Right forelimb (tissue), 1 donor: ENCODE data around the gene UROC1.

ENCODE experiments used
- DNase-seq: peaks from one replicate; pipeline ENCODE4 v3.0.0-alpha.2; 2018

The UROC1 gene

DNA sequence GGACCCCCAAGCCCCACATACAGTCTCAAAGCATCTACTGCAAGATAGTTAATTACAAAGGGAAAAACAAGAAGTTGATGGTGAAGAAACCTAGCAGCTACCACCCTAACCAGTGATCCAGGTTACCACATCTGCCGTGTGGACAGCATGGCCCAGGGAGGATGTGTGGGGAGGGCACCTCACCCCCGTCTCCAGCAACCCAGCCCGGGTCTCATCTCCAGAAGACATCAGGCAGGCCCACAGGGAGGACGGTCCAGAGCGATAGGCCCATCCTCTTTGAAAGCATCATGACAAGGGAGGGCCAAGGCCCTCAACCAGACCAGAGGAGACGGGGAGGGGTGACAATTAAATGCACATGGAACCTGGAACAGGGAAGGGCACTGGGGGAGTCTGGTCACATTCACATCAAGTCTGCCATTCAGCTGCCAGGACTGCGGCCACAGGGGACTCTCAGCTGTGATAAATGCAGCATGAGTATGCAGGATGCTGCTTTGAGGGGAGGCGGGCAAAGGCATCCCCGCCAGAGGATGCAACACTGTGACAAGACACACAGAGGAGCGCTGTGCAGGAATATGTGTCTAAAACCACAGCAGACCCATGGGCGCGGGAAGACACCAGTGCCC lies 60.7 kb downstream of the UROC1 start:
- no peak for DNase-seq

- no peak for DNase-seq
Measured at GRCh38 chr3:126456211-126456610, 61.4 kb downstream of the UROC1 start.

GRCh38 chr3:126454437-126455198 lies 63.0 kb downstream of the UROC1 start:
- DNase-seq = no peak

DNA sequence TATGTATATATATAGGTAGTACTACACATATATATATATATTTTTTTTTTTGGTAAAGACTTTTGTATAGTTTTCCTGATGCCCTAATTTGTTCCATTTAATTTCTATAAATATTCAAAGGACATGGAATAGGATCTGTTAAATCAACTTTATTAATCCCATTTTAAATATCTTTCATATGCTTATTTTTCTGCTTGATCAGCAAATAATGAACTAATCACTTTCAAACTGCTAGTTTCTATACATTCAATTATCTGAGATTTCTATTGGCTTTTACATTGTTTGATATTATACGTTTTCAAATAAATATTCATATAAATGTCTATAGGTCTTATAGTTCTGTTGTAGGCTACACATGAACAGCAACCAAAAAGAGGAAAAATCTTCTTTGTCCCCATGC lies 63.5 kb downstream of the UROC1 start:
- no peak for DNase-seq

DNA sequence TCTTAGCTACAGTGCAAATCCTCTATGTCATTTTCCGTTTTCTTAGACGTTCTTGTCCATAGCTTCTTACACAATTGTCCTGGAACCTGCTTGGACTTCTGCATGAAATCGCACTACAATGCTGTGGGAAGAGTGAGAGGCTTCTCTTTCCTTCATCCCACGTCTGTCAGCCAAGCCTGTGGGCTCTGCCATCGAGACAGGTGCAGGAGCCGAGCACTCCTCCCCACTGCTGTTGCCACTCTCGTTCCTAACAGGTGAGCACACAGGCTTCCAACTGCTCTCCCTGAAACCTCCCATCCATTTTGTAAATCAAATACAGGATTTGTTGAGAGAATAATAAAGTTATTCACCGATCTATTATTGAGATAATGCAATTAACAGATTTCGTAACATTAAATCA lies 65.4 kb downstream of the UROC1 start:
- DNase-seq = no peak

DNA sequence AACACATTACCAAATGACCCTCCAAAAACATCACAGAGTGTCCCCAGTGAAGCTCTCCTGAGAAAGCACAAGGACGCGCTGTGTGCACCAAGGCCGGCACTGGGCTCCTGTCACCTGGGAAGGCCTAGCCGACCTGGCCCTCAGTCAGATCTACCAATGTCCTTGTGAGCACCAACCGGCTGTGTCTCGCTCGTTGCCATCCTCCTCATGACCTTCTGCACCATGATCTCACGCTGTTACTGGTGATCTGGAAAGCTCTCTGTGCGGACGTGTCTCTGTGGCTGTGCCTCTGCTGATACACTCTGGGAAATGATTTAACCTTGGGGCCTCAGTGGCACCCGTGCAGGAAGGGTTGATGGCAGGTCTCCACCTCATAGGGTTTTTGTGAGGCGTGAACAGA lies 66.1 kb downstream of the UROC1 start:
- DNase-seq = no peak

DNA sequence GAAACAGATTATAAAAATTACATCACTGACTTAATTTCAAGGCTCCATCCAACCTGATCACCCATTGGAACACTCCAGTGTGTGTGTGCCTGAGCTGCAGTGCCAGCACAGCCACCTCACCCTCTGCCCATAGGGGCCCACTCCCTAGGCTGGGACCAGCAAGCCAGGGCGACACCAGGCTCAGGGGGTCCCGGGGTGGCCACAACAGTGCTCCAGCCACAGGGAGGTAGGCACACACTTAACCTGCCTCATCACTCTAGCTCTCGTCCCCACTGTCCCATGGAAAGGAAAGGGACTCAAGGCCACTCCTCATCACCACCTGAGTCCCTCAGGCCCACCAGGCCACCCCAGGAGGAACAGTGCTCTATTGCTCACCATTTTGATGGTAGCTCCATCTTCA lies 66.8 kb downstream of the UROC1 start:
- DNase-seq = no peak

DNA sequence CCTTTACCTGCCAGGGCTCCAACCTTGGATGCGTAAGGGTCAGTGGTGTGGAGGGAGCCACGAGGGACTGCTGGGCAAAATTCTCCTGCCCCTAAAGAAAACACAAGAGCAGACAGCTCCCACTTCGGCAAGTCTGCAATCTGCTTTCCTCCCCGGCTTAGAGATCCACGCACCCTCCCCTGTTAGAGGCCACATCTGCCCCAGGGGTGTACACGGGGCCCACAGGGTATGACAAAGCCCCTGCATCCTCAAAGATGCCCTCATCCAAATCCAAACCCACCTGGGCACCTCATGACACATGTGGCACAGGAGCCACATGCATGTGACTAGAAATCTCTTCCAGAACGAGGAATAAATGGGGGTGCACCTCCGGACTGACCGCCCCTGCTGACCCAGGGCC lies 67.4 kb downstream of the UROC1 start:
- DNase-seq = no peak

DNA sequence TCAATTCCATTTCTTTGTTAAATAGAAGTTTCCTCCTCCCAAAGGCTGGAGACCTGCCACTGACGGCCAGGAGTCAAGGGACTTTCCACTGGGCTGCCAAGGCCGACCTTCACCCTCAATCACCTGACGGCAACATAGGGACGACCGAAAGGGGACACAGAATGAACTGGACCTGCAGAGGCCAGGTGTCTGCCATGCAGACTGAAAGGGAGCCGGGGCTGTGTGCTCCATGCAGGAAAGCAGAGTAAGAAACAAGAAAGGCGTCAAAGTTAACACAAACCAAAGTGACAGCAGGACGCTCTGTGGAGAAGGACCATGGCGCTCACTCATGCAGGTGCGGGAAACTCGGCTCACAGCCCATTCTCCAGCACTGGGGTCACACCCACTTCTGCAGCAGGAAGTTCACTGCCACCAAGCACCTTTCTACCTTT lies 67.9 kb downstream of the UROC1 start:
- DNase-seq = no peak

- DNase-seq = no peak
Measured at GRCh38 chr3:126448893-126449180, 68.7 kb downstream of the UROC1 start.

DNA sequence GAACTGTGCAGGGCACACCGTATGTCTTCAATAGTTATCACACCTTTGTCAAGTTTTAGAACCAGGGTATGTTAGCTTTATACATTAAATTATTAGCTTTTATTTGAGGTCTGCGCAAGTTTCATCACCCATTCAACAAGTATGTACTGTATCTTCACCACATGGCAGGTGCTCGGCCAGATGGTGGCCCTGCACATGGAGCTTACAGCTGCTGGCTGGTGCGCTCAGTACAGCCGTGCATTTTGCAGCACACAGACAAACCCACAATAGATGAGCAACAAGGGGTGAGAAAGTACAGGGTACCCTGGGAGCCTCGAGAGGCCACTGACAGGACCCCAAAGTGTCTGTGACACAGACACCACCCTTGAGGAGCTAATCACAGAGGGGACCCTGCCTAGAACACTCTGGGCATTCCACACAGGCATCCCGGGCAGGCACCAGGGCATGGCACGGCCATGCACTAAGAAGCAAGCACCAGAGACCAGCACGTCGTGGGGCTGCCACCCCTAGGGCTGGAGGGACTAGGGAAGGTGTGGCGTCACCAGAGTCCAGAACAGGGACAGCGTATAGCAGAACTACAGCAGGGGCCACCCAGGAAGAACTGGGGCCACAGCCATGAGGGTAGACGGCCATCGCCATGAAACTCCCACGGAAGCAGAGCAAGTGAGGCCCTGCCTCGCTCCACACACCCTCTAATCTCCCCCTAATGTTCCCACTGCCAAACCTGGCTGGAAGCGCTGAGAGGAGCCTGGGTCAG lies 69.3 kb downstream of the UROC1 start:
- no peak for DNase-seq

DNA sequence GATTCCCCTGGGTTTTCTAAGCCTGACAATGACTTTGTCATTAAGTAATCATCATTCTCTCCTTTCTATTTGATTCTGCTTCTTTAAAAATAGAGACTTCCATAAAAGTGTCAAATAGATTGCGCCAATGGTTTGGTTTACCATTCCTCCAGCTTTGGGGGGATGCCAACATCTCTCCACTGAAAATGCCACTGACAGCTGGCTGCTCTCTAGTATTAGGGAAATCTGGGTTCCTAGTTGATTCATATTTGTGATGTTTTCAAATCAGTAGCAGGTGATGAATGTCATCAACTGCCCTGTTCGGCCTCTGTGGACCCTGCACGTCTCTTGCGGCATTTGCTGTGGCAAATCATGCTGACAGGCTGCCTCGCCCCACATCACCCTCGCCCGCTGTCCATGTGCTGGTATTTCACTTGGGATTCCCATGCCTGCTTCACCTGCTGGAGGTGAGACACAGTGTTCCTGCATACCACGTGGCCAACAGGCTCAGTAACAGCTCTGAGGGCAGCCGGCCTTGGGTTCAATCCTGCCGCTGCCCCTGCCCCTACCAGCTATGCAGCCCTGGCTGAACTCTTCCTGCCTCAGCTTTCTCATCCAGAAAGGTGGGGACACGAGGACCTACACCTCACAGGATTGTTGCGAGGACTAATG lies 70.0 kb downstream of the UROC1 start:
- DNase-seq = no peak

- DNase-seq = no peak
Measured at GRCh38 chr3:126446791-126447190, 70.8 kb downstream of the UROC1 start.

GRCh38 chr3:126446301-126446700 lies 71.3 kb downstream of the UROC1 start:
- DNase-seq = no peak

- no peak for DNase-seq
Measured at GRCh38 chr3:126445506-126445905, 72.1 kb downstream of the UROC1 start.

DNA sequence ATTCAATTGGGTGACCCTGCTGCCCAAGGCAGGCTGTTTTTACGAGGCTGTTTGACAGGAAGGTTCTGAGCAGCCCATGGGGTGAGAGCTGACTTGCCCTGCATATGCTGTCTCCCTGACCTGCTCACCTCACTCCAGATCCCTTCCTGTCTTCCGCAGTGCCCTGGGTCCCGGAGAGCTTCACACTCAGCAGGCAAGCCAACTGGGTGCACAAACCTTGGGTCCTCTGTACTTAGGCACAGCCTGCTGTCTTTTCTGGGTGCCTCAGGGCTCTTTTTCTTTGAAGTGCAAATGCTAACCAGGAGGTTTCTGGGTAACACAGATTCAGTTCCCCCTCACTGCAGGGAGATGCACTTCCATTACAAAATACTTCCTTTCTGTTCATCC lies 74.7 kb downstream of the UROC1 start:
- no peak for DNase-seq

DNA sequence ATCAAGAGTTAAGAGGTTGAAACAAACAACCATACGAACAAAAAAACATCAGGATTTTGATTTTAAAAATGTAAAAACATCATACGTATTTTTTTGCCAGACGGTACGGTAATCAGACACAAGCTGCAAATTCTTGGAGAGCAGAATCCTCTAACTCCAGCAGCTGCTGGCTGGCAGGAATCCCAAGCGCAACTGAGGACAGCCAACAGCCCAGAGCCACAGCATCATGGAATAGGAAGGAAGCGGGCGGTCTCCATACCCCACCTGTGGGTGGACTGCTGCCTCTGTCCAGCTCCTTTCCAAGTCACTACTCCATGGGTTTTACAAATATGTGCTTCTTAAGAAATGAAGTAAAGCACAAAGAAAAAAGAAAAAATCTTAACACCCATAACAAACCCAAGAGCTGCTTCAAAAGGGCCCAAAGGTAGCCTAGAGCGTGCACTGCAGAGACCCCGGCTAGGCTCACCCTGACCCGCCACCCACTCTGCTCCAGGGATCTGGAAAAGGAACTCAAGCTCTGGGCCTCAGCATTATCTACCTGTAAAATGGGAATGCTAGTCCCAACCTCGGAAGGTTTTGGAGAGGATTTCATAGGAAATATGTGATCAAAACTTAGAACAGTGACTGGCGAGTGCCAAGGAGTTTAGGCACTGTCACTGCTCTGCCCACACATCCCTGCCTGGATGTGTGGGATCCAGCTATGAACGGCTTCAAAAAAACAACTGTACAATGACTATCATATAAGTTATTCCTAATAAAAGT lies 75.3 kb downstream of the UROC1 start:
- peak; percentile 88 for DNase-seq

DNA sequence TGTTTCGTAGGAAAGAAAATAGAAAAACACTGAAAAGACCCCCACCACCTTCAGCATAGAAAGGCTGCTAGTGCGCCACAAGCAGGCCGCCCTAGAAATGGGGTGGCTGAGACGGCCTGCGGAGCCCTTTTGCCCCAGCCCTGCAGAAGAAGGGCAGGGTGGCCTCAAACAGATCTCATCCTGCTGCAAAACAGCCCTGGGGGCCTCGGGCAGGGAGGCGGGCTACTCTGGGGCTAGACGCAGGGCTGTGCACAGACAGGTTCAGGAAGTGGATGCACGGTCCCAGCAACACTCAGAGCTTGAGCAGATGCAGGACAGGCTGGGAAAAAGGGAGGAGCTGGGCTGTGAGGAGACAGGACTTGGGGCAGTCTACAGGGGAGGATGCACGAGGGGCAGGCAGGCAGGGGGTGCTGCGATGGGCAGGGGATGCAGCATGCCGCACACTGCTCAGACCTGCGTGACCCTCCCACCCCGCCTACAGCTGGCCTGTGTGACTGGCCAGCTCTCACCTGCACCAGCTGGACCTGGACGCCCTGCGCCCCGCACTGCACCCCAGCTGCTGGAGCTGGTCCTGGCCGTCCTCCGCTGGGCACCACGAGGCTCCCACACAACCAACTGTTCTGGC lies 76.2 kb downstream of the UROC1 start:
- no peak for DNase-seq

- DNase-seq = no peak
Measured at GRCh38 chr3:126440709-126440995, 76.9 kb downstream of the UROC1 start.

DNA sequence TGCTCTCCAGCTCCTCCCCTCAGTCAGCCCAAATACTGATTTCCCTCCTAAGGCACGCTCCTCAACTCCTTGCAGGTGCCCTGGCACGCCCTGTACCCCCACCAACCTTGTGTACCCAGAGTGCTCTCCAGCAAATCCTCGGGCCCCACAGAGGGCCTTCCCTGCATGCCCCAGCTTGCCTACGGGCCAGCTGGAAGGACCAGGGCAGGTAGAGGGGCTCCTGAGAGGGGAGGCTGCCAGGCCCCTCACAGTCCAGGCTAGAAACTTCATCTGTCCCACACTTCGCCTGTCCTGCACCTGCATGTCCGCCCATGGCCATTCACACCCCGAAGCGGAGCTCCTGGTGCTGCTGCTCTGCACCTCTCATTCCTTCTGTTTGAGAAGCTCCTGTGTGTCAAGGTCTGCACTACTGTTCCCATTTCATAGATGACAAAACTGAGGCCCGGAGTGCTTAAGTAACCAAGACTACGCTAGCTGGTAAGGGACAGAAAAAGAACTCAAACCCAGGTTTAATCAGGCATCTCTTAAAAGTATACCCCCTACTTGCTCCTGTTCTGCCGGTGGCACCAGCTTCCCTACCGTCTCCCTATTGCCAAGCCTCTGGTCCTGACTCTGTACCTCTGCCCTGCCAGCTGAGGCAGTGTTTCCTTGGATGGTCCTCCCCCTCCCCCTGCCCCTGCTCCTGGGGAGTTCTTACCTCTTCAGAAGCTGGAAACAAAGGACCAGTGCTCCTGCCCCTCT lies 77.4 kb downstream of the UROC1 start:
- DNase-seq = no peak

GRCh38 chr3:126439346-126439967 lies 78.1 kb downstream of the UROC1 start:
- DNase-seq = no peak

- no peak for DNase-seq
Measured at GRCh38 chr3:126438746-126439145, 78.8 kb downstream of the UROC1 start.
